Measurements from ENCODE around the gene LYPD3.
"Not testable (repeated sequence)": the region's sequence is repeated elsewhere in the genome, so short reads cannot be mapped to it uniquely, and the experiment has no call there.

LYPD3 gene

GRCh38 chr19:43462785-43463380 is 2.5 kb downstream of the LYPD3 start:
- no peak for DNase-seq (ENCODE audit: low read depth in 2 of 2, low spot score in 1 of 2)

- no peak for DNase-seq (ENCODE audit: low read depth in 2 of 2, low spot score in 1 of 2)
These were observed 3.0 kb downstream of the LYPD3 start for GRCh38 chr19:43462383-43462782.

- no peak for DNase-seq (ENCODE audit: low read depth in 2 of 2, low spot score in 1 of 2)
These were observed 4.1 kb downstream of the LYPD3 start for GRCh38 chr19:43461303-43461702.

GRCh38 chr19:43460362-43461016 is 4.9 kb downstream of the LYPD3 start:
- no peak for DNase-seq (ENCODE audit: low read depth in 2 of 2, low spot score in 1 of 2)

GRCh38 chr19:43457809-43458208 is 7.6 kb downstream of the LYPD3 start:
- no peak for DNase-seq (ENCODE audit: low read depth in 2 of 2, low spot score in 1 of 2)

GRCh38 chr19:43455321-43456113 is 9.9 kb downstream of the LYPD3 start:
- DNase-seq (ENCODE audit: low read depth in 2 of 2, low spot score in 1 of 2) = no peak

GRCh38 chr19:43454031-43454430 is 11.4 kb downstream of the LYPD3 start:
- no peak for DNase-seq (ENCODE audit: low read depth in 2 of 2, low spot score in 1 of 2)

GRCh38 chr19:43452582-43452981 is 12.8 kb downstream of the LYPD3 start:
- no peak for DNase-seq (ENCODE audit: low read depth in 2 of 2, low spot score in 1 of 2)

- DNase-seq (ENCODE audit: low read depth in 2 of 2, low spot score in 1 of 2) = no peak
These were observed 14.8 kb downstream of the LYPD3 start for GRCh38 chr19:43450545-43450997.

GRCh38 chr19:43447655-43448054 is 17.8 kb downstream of the LYPD3 start:
- DNase-seq (ENCODE audit: low read depth in 2 of 2, low spot score in 1 of 2) = no peak

- peak; percentile 52 to 67 for DNase-seq (ENCODE audit: low read depth in 2 of 2, low spot score in 1 of 2)
These were observed 18.5 kb downstream of the LYPD3 start for GRCh38 chr19:43446746-43447489.

- DNase-seq (ENCODE audit: low read depth in 2 of 2, low spot score in 1 of 2) = no peak
These were observed 20.0 kb downstream of the LYPD3 start for GRCh38 chr19:43445426-43445825.

- no peak for DNase-seq (ENCODE audit: low read depth in 2 of 2, low spot score in 1 of 2)
These were observed 20.7 kb downstream of the LYPD3 start for GRCh38 chr19:43444531-43445287.

GRCh38 chr19:43444091-43444490 is 21.3 kb downstream of the LYPD3 start:
- not testable (repeated sequence) for DNase-seq (ENCODE audit: low read depth in 2 of 2, low spot score in 1 of 2)

- no peak for DNase-seq (ENCODE audit: low read depth in 2 of 2, low spot score in 1 of 2)
These were observed 23.7 kb downstream of the LYPD3 start for GRCh38 chr19:43441716-43442115.

GRCh38 chr19:43439709-43440063 is 25.7 kb downstream of the LYPD3 start:
- no peak for DNase-seq (ENCODE audit: low read depth in 2 of 2, low spot score in 1 of 2)

GRCh38 chr19:43439032-43439708 is 26.2 kb downstream of the LYPD3 start:
- peak in 1 of 2 donors; percentile 5 for DNase-seq (ENCODE audit: low read depth in 2 of 2, low spot score in 1 of 2)

- no peak for DNase-seq (ENCODE audit: low read depth in 2 of 2, low spot score in 1 of 2)
These were observed 26.9 kb downstream of the LYPD3 start for GRCh38 chr19:43438291-43439031.

- no peak for DNase-seq (ENCODE audit: low read depth in 2 of 2, low spot score in 1 of 2)
These were observed 27.7 kb downstream of the LYPD3 start for GRCh38 chr19:43437712-43438111.

- not testable (repeated sequence) for DNase-seq (ENCODE audit: low read depth in 2 of 2, low spot score in 1 of 2)
These were observed 28.1 kb downstream of the LYPD3 start for GRCh38 chr19:43437284-43437683.
